ENCODE data around the gene KLF3.

The KLF3 gene

GRCh38 chr4:38733663-38734062 lies 69.7 kb downstream of the KLF3 start:
- Histone ChIP-seq H3K4me2 (ENCODE audit: low read length) (no peak overlapping the region), H3K9me2 (replicated peaks; ENCODE audit: control insufficient read depth, low read length) (no peaks in the 10 kb centered on the region), H3K27me3 (ENCODE audit: control insufficient read depth, low read length) (no peaks in the 10 kb centered on the region), H3K79me2 (ENCODE audit: control insufficient read depth, low read length) (no peaks in the 10 kb centered on the region), H3K36me3 (ENCODE audit: control insufficient read depth, low read length) (no peaks in the 10 kb centered on the region), H3K4me1 (ENCODE audit: control insufficient read depth, low read length) (no peaks in the 10 kb centered on the region), H3K4me3 (ENCODE audit: low read length) (no peak overlapping the region), H4K20me1 (ENCODE audit: control insufficient read depth, insufficient read depth, low read depth, low read length) (no peaks in the 10 kb centered on the region), H3K27ac (ENCODE audit: low read depth, low read length) (no peak overlapping the region), H3F3A (ENCODE audit: control insufficient read depth, insufficient read depth) (peaks cover 5% of the 10 kb centered on the region; the same call in 1 of the 2 replicates), H3K9me3 (ENCODE audit: control insufficient read depth, insufficient read depth, low read length) (peaks cover 13% of the 10 kb centered on the region; the same call in 1 of the 2 replicates)
- TF ChIP-seq CTCF (IDR thresholded peaks at IDR 0.05; ENCODE audit: low read depth, low read length, poor library complexity, severe bottlenecking) (no peak), EZH2phosphoT487 (IDR thresholded peaks at IDR 0.05; ENCODE audit: borderline replicate concordance, low read length) (no peak)

- Histone ChIP-seq H3K4me3 (ENCODE audit: low read length) (no peak overlapping the region), H3K9me2 (replicated peaks; ENCODE audit: control insufficient read depth, low read length) (no peaks in the 10 kb centered on the region), H3K79me2 (ENCODE audit: control insufficient read depth, low read length) (no peaks in the 10 kb centered on the region), H3K4me2 (ENCODE audit: low read length) (no peak overlapping the region), H3K27ac (ENCODE audit: low read depth, low read length) (no peak overlapping the region), H3K4me1 (ENCODE audit: control insufficient read depth, low read length) (no peaks in the 10 kb centered on the region), H3K27me3 (ENCODE audit: control insufficient read depth, low read length) (no peaks in the 10 kb centered on the region), H4K20me1 (ENCODE audit: control insufficient read depth, insufficient read depth, low read depth, low read length) (no peaks in the 10 kb centered on the region), H3K9me3 (ENCODE audit: control insufficient read depth, insufficient read depth, low read length) (peaks cover 13% of the 10 kb centered on the region; the same call in 1 of the 2 replicates), H3K36me3 (ENCODE audit: control insufficient read depth, low read length) (no peaks in the 10 kb centered on the region), H3F3A (ENCODE audit: control insufficient read depth, insufficient read depth) (peaks cover 5% of the 10 kb centered on the region; the same call in 1 of the 2 replicates)
- TF ChIP-seq CTCF (IDR thresholded peaks at IDR 0.05; ENCODE audit: low read depth, low read length, poor library complexity, severe bottlenecking): no peak
- TF ChIP-seq EZH2phosphoT487 (IDR thresholded peaks at IDR 0.05; ENCODE audit: borderline replicate concordance, low read length): no peak
Observed at GRCh38 chr4:38734446-38734845, 70.4 kb downstream of the KLF3 start.

- no peak overlapping the region for H3K4me2 ChIP-seq (ENCODE audit: low read length)
- no peak overlapping the region for H3K4me3 ChIP-seq (ENCODE audit: low read length)
- no peak overlapping the region for H3K27ac ChIP-seq (ENCODE audit: low read depth, low read length)
- no peaks in the 10 kb centered on the region for H3K79me2 ChIP-seq (ENCODE audit: control insufficient read depth, low read length)
- no peak for TF ChIP-seq CTCF (IDR thresholded peaks at IDR 0.05; ENCODE audit: low read depth, low read length, poor library complexity, severe bottlenecking)
- no peaks in the 10 kb centered on the region for H4K20me1 ChIP-seq (ENCODE audit: control insufficient read depth, insufficient read depth, low read depth, low read length)
- no peaks in the 10 kb centered on the region for H3K4me1 ChIP-seq (ENCODE audit: control insufficient read depth, low read length)
- peaks cover 13% of the 10 kb centered on the region; the same call in 1 of the 2 replicates for H3K9me3 ChIP-seq (ENCODE audit: control insufficient read depth, insufficient read depth, low read length)
- no peaks in the 10 kb centered on the region for H3K36me3 ChIP-seq (ENCODE audit: control insufficient read depth, low read length)
- H3K27me3 ChIP-seq (ENCODE audit: control insufficient read depth, low read length): no peaks in the 10 kb centered on the region
- peaks cover 5% of the 10 kb centered on the region; the same call in 1 of the 2 replicates for H3F3A ChIP-seq (ENCODE audit: control insufficient read depth, insufficient read depth)
- H3K9me2 ChIP-seq (replicated peaks; ENCODE audit: control insufficient read depth, low read length): no peaks in the 10 kb centered on the region
Observed at GRCh38 chr4:38734911-38735310, 70.9 kb downstream of the KLF3 start.
